BE2C (cell line): ENCODE measurements around the gene NIT1.

Experiments
- DNase-seq: peaks from one replicate; pipeline ENCODE4 v3.0.0-alpha.2; 2020
- H3K27me3 ChIP-seq: fragments of 250-450 bp; sonication (Bioruptor Pico); 2 replicates; pipeline ENCODE4 v1.5.1; 2020; ENCODE audit warnings: mild to moderate bottlenecking
- H3K36me3 ChIP-seq: fragments of 250-450 bp; sonication (Bioruptor Pico); 2 replicates; pipeline ENCODE4 v1.5.1; 2020; ENCODE audit warnings: mild to moderate bottlenecking
- H3K4me1 ChIP-seq: fragments of 250-450 bp; sonication (Bioruptor Pico); 2 replicates; pipeline ENCODE4 v1.5.1; 2020
- H3K4me3 ChIP-seq: 2 replicates; pipeline ENCODE4 v1.5.1; 2011; ENCODE audit warnings: low read depth, low read length
- H3K9me3 ChIP-seq: fragments of 250-450 bp; sonication (Bioruptor Pico); 2 replicates; pipeline ENCODE4 v1.5.1; 2020
- CTCF ChIP-seq: IDR thresholded peaks from 2 replicates; pipeline ENCODE4 v1.5.1; 2012; ENCODE audit warnings: mild to moderate bottlenecking, low read depth, low read length

Gene NIT1

GRCh38 chr1:161158316-161159010, 40.6 kb downstream of the NIT1 start:
- peak overlapping the region; percentile 78 for H3K4me3 ChIP-seq
- no peak for TF ChIP-seq CTCF
- H3K4me1 ChIP-seq: no peaks in the 10 kb centered on the region; the same call in 1 of the 2 replicates
- no peak for DNase-seq
- no peaks in the 10 kb centered on the region for H3K27me3 ChIP-seq
- H3K9me3 ChIP-seq: no peaks in the 10 kb centered on the region
- H3K36me3 ChIP-seq: no peaks in the 10 kb centered on the region; the same call in 1 of the 2 replicates

GRCh38 chr1:161159087-161159912, 41.4 kb downstream of the NIT1 start, which contains the start of gene USP21:
USP21 (plus strand) TSS chr1:161159500; CDS start chr1:161160641, 1,141 bp downstream.
- peak within 1 kb of the TSS; percentile 78 for H3K4me3 ChIP-seq
- no peaks in the 10 kb centered on the region; the same call in 1 of the 2 replicates for H3K36me3 ChIP-seq
- H3K9me3 ChIP-seq: no peaks in the 10 kb centered on the region
- no peaks in the 10 kb centered on the region; the same call in 1 of the 2 replicates for H3K4me1 ChIP-seq
- peak; percentile 95 for DNase-seq
- peak; percentile 12; the same call in 1 of the 2 replicates for TF ChIP-seq CTCF
- H3K27me3 ChIP-seq: no peaks in the 10 kb centered on the region

- H3K36me3 ChIP-seq: no peaks in the 10 kb centered on the region; the same call in 1 of the 2 replicates
- DNase-seq: no peak
- no peak for TF ChIP-seq CTCF
- peak overlapping the region; percentile 78 for H3K4me3 ChIP-seq
- H3K27me3 ChIP-seq: no peaks in the 10 kb centered on the region
- no peaks in the 10 kb centered on the region; the same call in 1 of the 2 replicates for H3K4me1 ChIP-seq
- no peaks in the 10 kb centered on the region for H3K9me3 ChIP-seq
Measured at GRCh38 chr1:161159913-161160243, 42.0 kb downstream of the NIT1 start.

GRCh38 chr1:161160671-161161145, 42.8 kb downstream of the NIT1 start:
- Histone ChIP-seq H3K27me3 (no peaks in the 10 kb centered on the region), H3K4me3 (no peak overlapping the region), H3K9me3 (no peaks in the 10 kb centered on the region), H3K36me3 (no peaks in the 10 kb centered on the region; the same call in 1 of the 2 replicates), H3K4me1 (no peaks in the 10 kb centered on the region; the same call in 1 of the 2 replicates)
- TF ChIP-seq CTCF: no peak
- DNase-seq: no peak

GRCh38 chr1:161161652-161162051, 43.7 kb downstream of the NIT1 start:
- DNase-seq: no peak
- no peaks in the 10 kb centered on the region for H3K27me3 ChIP-seq
- H3K4me3 ChIP-seq: no peak overlapping the region
- TF ChIP-seq CTCF: no peak
- H3K36me3 ChIP-seq: no peaks in the 10 kb centered on the region; the same call in 1 of the 2 replicates
- no peaks in the 10 kb centered on the region for H3K9me3 ChIP-seq
- H3K4me1 ChIP-seq: no peaks in the 10 kb centered on the region; the same call in 1 of the 2 replicates
